Measurements from ENCODE around the gene TOM1.

TOM1 gene

DNA sequence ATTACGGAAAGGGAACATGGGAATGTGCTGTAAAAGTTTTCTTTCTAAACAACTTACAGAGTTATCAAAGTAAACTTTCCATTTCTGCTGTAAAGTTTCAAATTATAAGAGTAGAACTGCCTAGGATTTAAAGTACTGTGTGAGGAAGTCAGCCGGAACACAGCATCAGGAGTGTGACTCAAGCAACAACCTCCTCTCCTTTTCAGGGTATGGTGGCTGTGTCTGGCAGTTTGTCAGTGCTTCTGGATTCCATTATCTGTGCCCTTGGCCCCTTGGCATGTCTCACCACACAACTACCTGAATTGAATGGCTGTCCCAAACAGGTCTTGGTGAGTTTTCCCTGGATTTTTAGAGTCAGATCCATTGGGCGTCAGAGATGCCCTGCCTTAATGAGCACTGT lies 6.9 kb upstream of the TOM1 start:
- no peak for DNase-seq
- TF ChIP-seq GATA1 (IDR thresholded peaks at IDR 0.05; ENCODE audit: low read depth, low read length), result no peak
- TF ChIP-seq POLR2A (IDR thresholded peaks at IDR 0.05; ENCODE audit: low read length), result no peak

GRCh38 chr22:35296051-35296450 lies 3.6 kb upstream of the TOM1 start:
- TF ChIP-seq POLR2A (IDR thresholded peaks at IDR 0.05; ENCODE audit: low read length) (no peak), GATA1 (IDR thresholded peaks at IDR 0.05; ENCODE audit: low read depth, low read length) (no peak)
- DNase-seq, result no peak

DNA sequence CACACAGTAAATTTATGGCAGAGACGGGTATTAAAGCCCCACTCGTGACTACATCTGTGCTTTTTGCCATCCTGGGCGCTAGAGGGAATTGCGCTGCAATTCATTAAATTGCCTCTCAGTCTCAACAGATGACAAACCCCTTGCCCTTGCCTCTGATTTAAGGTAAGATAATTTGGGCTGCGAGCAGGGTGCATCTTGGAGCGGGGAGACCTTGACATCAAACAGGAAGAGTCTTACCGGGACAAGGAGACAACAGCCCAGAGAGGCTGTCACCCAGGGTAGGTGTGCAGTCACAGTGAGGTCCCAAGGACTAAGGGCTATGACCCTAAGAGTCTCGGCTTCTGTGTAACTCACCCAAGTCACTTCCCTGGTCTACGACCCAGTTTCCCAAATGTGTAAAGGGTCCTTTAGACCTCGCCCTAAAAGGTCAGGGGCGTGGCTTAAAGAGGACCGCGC lies 449 bp upstream of the TOM1 start:
- peak in 1 of 2 experiments; percentile 74 for DNase-seq
- TF ChIP-seq POLR2A (IDR thresholded peaks at IDR 0.05; ENCODE audit: low read length) (no peak), GATA1 (IDR thresholded peaks at IDR 0.05; ENCODE audit: low read depth, low read length) (no peak)

DNA sequence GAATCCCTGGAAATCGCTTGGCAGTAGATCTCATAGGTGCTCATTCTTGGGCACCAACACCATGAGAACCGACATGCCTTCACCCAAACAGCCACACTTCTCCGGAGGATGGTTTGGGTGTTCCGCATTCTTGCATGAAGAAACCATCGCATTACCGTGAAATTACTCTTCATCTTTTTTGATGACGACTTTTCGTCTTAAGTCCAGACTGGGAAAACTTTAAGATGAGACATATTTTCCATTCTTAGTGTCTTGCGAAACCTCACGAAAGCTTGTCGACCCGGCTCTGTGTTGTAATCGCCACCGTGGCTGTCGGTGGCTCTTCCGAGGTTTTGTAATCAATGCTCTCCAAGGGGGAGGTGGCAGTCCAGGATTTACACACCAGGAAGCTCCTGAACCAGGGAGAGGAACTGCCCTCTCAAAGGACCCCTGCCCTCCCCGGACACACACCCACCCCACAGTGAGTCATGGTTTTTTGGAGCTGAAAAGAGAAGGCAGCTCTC lies 1.7 kb downstream of the TOM1 start:
- TF ChIP-seq POLR2A (IDR thresholded peaks at IDR 0.05; ENCODE audit: low read length), result no peak
- TF ChIP-seq GATA1 (IDR thresholded peaks at IDR 0.05; ENCODE audit: low read depth, low read length), result no peak
- DNase-seq, result peak; percentile 36 to 62

- no peak for TF ChIP-seq GATA1 (IDR thresholded peaks at IDR 0.05; ENCODE audit: low read depth, low read length)
- no peak for TF ChIP-seq POLR2A (IDR thresholded peaks at IDR 0.05; ENCODE audit: low read length)
- no peak for DNase-seq
Observed at GRCh38 chr22:35303029-35303624, 3.4 kb downstream of the TOM1 start.

DNA sequence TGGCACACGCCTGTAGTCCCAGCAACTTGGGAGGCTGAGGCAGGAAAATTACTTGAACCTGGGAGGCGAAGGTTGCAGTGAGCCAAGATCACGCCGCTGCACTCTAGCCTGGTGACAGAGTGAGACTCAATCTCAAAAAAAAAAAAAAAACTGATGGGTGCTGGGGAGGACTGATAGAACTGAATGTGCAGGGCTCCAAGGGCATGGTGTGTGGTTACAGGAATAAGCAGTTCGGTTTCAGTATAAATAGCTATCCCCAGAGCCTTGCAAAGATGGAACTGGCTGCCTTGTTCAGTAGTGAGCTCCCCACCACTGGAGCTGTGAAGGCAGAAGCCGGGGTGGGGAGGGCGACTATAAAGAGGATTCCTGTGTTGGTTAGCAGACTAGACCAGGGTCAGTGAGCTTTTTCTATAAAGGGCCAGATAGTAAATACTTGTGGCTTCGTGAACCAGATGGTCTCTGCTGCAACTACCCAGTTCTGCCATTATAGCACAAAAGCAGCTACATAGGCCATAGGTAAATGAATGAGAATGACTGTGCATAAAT lies 5.9 kb downstream of the TOM1 start:
- no peak for DNase-seq
- TF ChIP-seq GATA1 (IDR thresholded peaks at IDR 0.05; ENCODE audit: low read depth, low read length), result no peak
- TF ChIP-seq POLR2A (IDR thresholded peaks at IDR 0.05; ENCODE audit: low read length), result no peak

DNA sequence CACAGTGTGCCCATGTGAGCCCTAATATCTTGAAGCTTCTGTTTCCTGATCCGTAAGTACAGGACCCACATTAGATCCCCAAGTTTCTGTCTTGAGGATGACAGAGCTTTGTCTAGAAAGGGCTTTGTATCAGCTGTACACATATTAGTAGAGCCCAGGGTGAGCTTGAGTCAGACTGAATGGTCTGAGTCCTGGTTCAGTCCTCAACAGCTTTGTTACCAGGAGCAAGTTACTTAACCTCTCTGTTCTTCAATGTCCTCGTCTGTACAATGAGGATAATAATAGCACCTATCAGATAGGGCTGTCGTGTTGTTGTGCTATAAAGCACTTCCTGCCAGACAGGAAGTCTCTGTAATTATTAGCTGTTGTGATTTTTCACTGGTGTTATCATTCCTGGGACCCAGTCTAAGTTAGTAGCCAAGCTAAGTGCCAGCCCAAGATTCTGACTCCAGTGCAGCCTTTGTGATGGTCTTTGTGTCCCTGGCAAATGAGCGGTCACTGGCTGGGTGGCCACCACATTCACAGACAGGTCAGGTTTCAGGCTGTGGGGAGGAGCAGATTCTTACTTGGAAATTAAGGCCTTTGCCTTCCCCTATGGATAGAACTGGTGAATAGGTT lies 6.8 kb downstream of the TOM1 start:
- DNase-seq, result no peak
- no peak for TF ChIP-seq GATA1 (IDR thresholded peaks at IDR 0.05; ENCODE audit: low read depth, low read length)
- TF ChIP-seq POLR2A (IDR thresholded peaks at IDR 0.05; ENCODE audit: low read length), result no peak

DNA sequence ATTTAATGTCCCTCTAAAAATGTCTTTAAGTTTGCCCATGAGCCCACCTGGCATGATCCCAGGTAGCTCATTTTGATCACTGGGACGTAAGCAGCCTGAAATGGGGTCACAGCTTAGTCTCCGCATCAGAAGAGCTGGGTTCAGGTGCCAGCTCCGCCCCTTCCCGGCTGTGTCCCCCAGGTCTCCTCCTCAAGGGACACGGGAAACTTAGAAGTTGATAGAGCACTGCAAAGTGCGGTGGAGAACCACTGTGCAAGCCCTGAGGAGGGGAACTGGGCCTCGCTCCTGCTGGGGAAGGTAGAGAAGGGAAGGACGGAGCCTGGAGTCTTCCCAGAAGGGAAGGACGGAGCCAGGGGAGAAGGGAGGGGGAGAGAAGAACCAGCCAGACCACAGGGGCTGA lies 7.7 kb downstream of the TOM1 start:
- TF ChIP-seq GATA1 (IDR thresholded peaks at IDR 0.05; ENCODE audit: low read depth, low read length), result no peak
- no peak for TF ChIP-seq POLR2A (IDR thresholded peaks at IDR 0.05; ENCODE audit: low read length)
- DNase-seq, result no peak

- TF ChIP-seq GATA1 (IDR thresholded peaks at IDR 0.05; ENCODE audit: low read depth, low read length) (no peak), POLR2A (IDR thresholded peaks at IDR 0.05; ENCODE audit: low read length) (no peak)
- DNase-seq, result no peak
Observed at GRCh38 chr22:35307892-35308291, 8.2 kb downstream of the TOM1 start.

DNA sequence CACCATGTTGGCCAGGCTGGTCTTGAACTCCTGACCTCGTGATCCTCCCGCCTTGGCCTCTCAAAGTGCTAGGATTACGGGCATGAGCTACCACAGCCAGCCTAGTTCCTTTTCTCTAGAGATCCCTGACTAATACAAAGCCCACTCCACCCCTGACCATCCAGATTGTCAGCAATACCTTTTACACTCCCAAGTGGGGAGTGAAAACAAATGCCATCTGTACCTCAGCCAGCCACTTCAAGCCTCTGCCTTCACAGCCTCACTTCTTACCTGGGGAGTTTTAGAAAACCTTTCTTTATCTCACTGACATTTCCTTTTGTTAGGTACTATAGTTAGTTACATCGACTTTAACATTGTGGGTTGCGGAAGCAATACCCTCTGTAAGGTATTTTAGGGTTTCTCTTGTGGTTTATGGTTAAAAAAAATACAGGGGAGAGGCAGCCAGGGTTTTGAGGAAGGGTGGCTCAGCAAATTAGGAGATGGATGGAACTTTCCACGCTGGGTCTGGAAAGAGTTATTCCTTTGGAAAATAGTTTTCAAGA lies 8.9 kb downstream of the TOM1 start:
- TF ChIP-seq GATA1 (IDR thresholded peaks at IDR 0.05; ENCODE audit: low read depth, low read length) (no peak), POLR2A (IDR thresholded peaks at IDR 0.05; ENCODE audit: low read length) (no peak)
- DNase-seq, result no peak

DNA sequence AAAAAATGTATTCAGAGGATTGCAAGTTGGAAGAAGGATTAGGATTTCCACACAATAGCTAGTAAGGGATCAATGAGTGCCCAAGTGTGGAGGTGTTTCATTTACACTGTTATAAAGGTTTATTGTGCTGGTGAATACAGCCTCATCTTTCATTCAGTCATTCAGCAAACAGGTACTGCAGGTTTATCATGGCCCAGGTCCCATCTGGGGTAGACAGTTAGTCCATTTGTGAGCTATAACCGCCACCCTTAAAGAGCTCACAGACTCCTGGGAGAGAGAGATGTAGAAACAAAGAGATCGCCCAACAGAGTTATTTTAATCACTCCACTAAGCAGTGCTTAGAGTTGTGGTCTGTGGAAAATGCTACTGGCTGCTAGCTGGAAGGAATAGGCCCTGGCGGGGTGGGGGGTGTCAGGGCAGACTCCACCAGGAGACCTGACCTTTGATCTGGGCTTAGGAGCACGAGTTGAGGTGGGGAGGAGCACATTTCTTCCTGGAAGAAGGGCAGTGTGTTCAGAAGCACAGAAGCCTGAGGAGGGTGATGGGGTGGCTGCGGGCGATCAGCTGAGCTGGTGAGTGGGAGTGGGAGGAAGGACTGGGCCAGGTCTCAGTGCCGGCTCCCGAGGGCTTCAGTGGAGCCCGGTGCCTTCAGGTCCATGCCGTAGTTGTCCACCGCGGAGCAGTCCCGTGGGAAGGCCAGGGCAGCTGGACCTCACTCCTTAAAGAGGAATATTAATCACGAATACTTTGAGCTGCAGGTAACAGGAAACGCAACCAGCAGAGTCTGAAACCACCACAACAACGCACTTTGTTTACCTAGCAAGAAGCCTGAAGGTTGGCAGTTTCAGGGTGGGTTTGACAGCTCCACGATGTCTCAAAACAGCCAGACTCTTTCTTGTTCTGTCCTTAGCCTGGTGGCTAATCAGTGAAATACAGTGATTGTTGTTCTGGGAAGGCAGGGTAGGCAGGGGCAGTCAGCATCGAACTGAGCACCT lies 11.2 kb downstream of the TOM1 start:
- no peak for DNase-seq
- TF ChIP-seq GATA1 (IDR thresholded peaks at IDR 0.05; ENCODE audit: low read depth, low read length) (no peak), POLR2A (IDR thresholded peaks at IDR 0.05; ENCODE audit: low read length) (no peak)

- no peak for TF ChIP-seq POLR2A (IDR thresholded peaks at IDR 0.05; ENCODE audit: low read length)
- no peak for TF ChIP-seq GATA1 (IDR thresholded peaks at IDR 0.05; ENCODE audit: low read depth, low read length)
- no peak for DNase-seq
Observed at GRCh38 chr22:35311551-35311999, 11.9 kb downstream of the TOM1 start.
